AG09309 (cell line): Measurements from ENCODE around the gene GRM5.
"Not testable (repeated sequence)": the region's sequence is repeated elsewhere in the genome, so short reads cannot be mapped to it uniquely, and the experiment has no call there.

ENCODE experiments used
- DNase-seq: peaks from one replicate; pipeline ENCODE4 v3.0.0-alpha.2; 2010; ENCODE audit warnings: low read depth
- H3K4me3 ChIP-seq: 2 replicates; pipeline ENCODE4 v1.5.1; 2011; ENCODE audit warnings: mild to moderate bottlenecking, low read depth, low read length, moderate library complexity; ENCODE audit not compliant: control insufficient read depth
- TF ChIP-seq, protein P1 (sequence below): IDR thresholded peaks from 2 replicates; pipeline ENCODE4 v1.5.1; 2011; ENCODE audit warnings: mild to moderate bottlenecking, low read depth, low read length, inconsistent platforms; ENCODE audit not compliant: insufficient read depth, control insufficient read depth; ENCODE audit errors: missing control alignments

Gene GRM5

DNA sequence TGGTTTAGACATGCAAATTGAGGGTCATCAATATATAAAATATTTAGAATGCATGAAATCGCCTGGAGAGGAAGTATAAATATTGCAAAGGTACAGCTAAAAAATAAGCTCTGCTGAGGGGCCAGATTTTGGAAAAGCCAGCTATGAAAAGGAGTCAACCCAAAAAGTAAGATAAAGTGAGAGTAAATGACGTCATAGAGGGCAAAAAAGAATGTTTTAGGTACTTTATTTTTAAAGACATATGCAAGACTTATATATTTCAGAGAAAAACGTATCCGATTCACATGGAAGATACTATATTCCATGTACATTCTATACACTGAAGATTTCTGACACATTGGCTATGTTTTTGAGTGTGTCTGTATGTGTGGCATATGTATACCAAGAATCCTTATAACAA, 13.6 kb downstream of the GRM5 start:
- no peak overlapping the region for H3K4me3 ChIP-seq
- TF ChIP-seq, protein P1, sequence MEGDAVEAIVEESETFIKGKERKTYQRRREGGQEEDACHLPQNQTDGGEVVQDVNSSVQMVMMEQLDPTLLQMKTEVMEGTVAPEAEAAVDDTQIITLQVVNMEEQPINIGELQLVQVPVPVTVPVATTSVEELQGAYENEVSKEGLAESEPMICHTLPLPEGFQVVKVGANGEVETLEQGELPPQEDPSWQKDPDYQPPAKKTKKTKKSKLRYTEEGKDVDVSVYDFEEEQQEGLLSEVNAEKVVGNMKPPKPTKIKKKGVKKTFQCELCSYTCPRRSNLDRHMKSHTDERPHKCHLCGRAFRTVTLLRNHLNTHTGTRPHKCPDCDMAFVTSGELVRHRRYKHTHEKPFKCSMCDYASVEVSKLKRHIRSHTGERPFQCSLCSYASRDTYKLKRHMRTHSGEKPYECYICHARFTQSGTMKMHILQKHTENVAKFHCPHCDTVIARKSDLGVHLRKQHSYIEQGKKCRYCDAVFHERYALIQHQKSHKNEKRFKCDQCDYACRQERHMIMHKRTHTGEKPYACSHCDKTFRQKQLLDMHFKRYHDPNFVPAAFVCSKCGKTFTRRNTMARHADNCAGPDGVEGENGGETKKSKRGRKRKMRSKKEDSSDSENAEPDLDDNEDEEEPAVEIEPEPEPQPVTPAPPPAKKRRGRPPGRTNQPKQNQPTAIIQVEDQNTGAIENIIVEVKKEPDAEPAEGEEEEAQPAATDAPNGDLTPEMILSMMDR: no peak
- DNase-seq: no peak

GRCh38 chr11:89047159-89047558, 18.6 kb downstream of the GRM5 start:
- DNase-seq, H3K4me3 ChIP-seq: not testable (repeated sequence)

- DNase-seq: peak; percentile 8
- H3K4me3 ChIP-seq: not testable (repeated sequence)
These were observed 21.8 kb downstream of the GRM5 start for GRCh38 chr11:89043861-89044588.

- not testable (repeated sequence) for DNase-seq, H3K4me3 ChIP-seq
These were observed 36.1 kb downstream of the GRM5 start for GRCh38 chr11:89029671-89030070.

- TF ChIP-seq, protein P1: no peak
- no peak for DNase-seq
These were observed 44.4 kb downstream of the GRM5 start for GRCh38 chr11:89021339-89021738.

GRCh38 chr11:89019827-89020547, 45.8 kb downstream of the GRM5 start:
- not testable (repeated sequence) for H3K4me3 ChIP-seq, DNase-seq

More at GRCh38 chr11:89021339-89021738, 44.4 kb downstream of the GRM5 start:
- no peak overlapping the region for H3K4me3 ChIP-seq

DNA sequence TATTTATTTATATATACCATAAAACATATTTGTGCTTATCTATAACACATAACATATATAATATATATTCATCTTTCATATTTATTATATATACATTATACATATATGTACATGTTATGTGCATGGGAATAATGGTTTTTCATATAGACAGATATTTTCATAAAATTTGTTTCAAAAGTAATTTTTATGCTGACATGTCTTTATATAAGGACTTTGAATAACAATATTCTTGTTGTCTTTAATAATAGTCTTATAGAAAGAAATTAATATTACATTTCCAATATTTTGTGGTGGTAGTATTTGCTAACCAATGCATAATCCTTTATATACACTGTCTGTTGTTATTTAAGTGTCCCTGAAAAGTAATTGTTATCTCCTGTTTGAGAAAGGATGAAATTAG, 49.6 kb downstream of the GRM5 start:
- no peak overlapping the region for H3K4me3 ChIP-seq
- no peak for DNase-seq
- TF ChIP-seq, protein P1: no peak

- TF ChIP-seq, protein P1: no peak
- no peak overlapping the region for H3K4me3 ChIP-seq
- no peak for DNase-seq
These were observed 50.2 kb downstream of the GRM5 start for GRCh38 chr11:89015614-89016013.

DNA sequence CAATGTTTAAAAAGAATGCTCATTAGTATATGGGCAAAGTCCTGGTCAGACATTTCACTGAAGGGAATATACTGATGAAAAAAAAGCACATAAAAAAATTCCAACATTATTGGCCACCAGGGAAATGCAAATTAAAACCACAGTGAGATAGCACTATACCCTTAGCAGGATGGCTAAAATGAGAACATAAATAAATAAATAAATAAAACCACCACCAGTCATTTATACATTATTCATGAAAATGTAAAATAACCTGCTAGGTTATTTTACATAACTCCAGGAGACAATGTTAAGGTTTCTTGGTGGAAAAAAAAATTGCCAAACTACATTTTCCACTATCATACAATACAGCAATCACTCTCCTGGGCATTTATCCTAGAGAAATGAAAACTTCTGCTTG, 64.9 kb downstream of the GRM5 start:
- not testable (repeated sequence) for DNase-seq, H3K4me3 ChIP-seq
